ENCODE data around the gene RFNG.
A peak's percentile ranks its signal among the peaks of the same experiment; 100 is the strongest.

The RFNG gene

DNA sequence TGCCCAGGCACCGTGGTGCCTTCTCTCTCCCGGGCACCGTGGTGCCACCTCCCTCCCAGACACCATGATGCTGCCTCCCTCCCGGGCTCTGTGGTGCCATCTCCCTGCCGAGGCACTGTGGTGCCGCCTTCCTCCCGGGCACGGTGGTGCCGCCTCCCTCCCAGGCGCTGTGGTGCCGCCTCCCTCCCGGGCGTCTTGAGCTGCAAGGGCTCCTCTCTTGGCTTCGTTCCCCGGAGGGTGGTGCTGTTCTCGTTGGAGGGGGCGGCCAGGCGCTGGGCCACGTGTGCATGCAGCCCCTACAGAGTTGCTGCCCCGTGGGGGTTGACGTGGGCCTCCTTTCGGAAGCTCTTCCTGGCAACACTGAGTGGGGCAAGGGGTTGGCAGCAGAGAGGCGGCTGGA, 37.2 kb downstream of the RFNG start:
- Histone ChIP-seq H3K27ac (ENCODE audit: insufficient read depth in 1 of 2, low read depth in 1 of 2, low read length in 2 of 2, poor library complexity in 1 of 2, severe bottlenecking in 2 of 2) (no peak overlapping the region), H3K9me3 (ENCODE audit: control extremely low read depth in 1 of 5, control insufficient read depth in 4 of 5, insufficient read depth in 2 of 5, low read depth in 1 of 5, low read length in 4 of 5) (no peaks in the 10 kb centered on the region), H3K36me3 (ENCODE audit: control insufficient read depth in 4 of 4, insufficient read depth in 4 of 4, low read length in 3 of 4) (peaks cover 0 to 19% (median 9%) of the 10 kb centered on the region in 4 experiments), H3K4me3 (ENCODE audit: control insufficient read depth in 1 of 7, extremely low read depth in 1 of 7, insufficient read depth in 4 of 7, low read depth in 2 of 7, low read length in 6 of 7) (no peak overlapping the region), H3K4me1 (ENCODE audit: control extremely low read depth in 1 of 4, control insufficient read depth in 4 of 4, insufficient read depth in 4 of 4, low read length in 3 of 4) (peaks cover 0 to 34% (median 29%) of the 10 kb centered on the region in 4 experiments), H3K27me3 (replicated peaks in 2 of 5; ENCODE audit: control insufficient read depth in 4 of 5, insufficient read depth in 5 of 5, low read length in 4 of 5) (no peaks in the 10 kb centered on the region)
- CTCF ChIA-PET: no interaction called here
- POLR2A ChIA-PET: no interaction called here
- DNase-seq: no peak
- 90% methylated on average over 23 of the region's 23 CpGs for WGBS (ENCODE audit: insufficient coverage)

DNA sequence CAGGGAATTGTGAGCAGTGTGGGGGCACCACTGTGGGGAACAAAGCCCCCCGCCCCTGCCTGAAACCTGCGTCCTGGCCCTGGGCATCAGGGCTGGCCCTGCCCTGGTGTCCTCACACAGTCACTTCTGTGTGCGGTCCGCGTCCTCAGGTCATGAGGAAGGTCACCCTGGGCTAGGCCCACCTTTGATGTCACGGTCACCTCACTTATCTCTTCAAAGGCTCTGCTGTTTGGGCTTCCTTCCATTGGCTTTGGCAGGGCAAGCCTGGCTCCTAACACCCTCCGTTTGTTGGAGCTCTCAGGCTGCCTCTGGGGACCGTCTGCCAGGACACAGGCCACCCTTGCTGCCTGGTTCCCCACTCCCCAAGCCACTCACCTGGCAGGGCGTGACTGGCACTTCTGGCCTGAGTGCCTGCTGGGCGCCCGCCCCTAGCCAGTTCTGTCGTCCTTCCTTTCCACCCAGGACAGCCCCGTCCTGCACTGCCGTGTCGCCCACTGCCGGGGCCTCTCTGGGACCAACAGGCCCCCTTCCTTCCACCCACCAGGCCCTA, 37.8 kb downstream of the RFNG start:
- no peak for DNase-seq
- POLR2A ChIA-PET: interaction anchor here (0.9 kb wide), 1 partner anchor 101 kb away, joined by 3 read pairs; no protein-coding TSS in a partner anchor
- Histone ChIP-seq H3K27ac (ENCODE audit: insufficient read depth in 1 of 2, low read depth in 1 of 2, low read length in 2 of 2, poor library complexity in 1 of 2, severe bottlenecking in 2 of 2) (no peak overlapping the region), H3K27me3 (replicated peaks in 2 of 5; ENCODE audit: control insufficient read depth in 4 of 5, insufficient read depth in 5 of 5, low read length in 4 of 5) (no peaks in the 10 kb centered on the region), H3K36me3 (ENCODE audit: control insufficient read depth in 4 of 4, insufficient read depth in 4 of 4, low read length in 3 of 4) (peaks cover 0 to 16% (median 8%) of the 10 kb centered on the region in 4 experiments), H3K9me3 (ENCODE audit: control extremely low read depth in 1 of 5, control insufficient read depth in 4 of 5, insufficient read depth in 2 of 5, low read depth in 1 of 5, low read length in 4 of 5) (no peaks in the 10 kb centered on the region), H3K4me3 (ENCODE audit: control insufficient read depth in 1 of 7, extremely low read depth in 1 of 7, insufficient read depth in 4 of 7, low read depth in 2 of 7, low read length in 6 of 7) (no peak overlapping the region), H3K4me1 (ENCODE audit: control extremely low read depth in 1 of 4, control insufficient read depth in 4 of 4, insufficient read depth in 4 of 4, low read length in 3 of 4) (peaks cover 0 to 40% (median 34%) of the 10 kb centered on the region in 4 experiments)
- CTCF ChIA-PET: interaction anchor here (0.8 to 2.0 kb wide), 3 partner anchors 34 to 54 kb away, joined by 3 to 15 read pairs (median 3); no protein-coding TSS in a partner anchor
- WGBS (ENCODE audit: insufficient coverage): 92% methylated on average over 16 of the region's 16 CpGs

DNA sequence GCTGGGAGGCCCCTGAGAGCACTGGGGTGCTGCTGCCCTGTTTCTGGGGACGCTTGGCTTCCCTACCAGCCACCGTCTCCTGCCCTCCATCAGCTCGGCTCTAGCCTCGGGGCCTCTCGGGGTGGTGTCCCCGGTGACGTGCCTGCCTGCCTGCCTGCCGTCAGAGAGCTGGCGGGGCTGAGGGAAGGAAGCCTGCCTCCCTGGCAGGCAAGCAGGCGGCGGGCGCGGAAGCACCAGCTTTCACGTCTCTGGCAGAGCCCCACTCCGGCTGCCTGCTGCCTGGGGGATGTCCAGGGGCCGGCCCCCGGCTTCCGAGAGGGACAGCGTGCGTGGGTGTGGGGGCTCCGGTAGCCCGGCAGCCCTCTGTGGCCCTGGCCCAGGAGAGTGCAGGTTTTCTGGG, 38.3 kb downstream of the RFNG start:
- DNase-seq: peak in 2 of 3 donors; percentile 73 to 80
- Histone ChIP-seq H3K27me3 (replicated peaks in 2 of 5; ENCODE audit: control insufficient read depth in 4 of 5, insufficient read depth in 5 of 5, low read length in 4 of 5) (no peaks in the 10 kb centered on the region), H3K9me3 (ENCODE audit: control extremely low read depth in 1 of 5, control insufficient read depth in 4 of 5, insufficient read depth in 2 of 5, low read depth in 1 of 5, low read length in 4 of 5) (no peaks in the 10 kb centered on the region), H3K4me1 (ENCODE audit: control extremely low read depth in 1 of 4, control insufficient read depth in 4 of 4, insufficient read depth in 4 of 4, low read length in 3 of 4) (peaks cover 0 to 41% (median 35%) of the 10 kb centered on the region in 4 experiments), H3K36me3 (ENCODE audit: control insufficient read depth in 4 of 4, insufficient read depth in 4 of 4, low read length in 3 of 4) (peaks cover 0 to 11% (median 5%) of the 10 kb centered on the region in 4 experiments), H3K27ac (ENCODE audit: insufficient read depth in 1 of 2, low read depth in 1 of 2, low read length in 2 of 2, poor library complexity in 1 of 2, severe bottlenecking in 2 of 2) (no peak overlapping the region), H3K4me3 (ENCODE audit: control insufficient read depth in 1 of 7, extremely low read depth in 1 of 7, insufficient read depth in 4 of 7, low read depth in 2 of 7, low read length in 6 of 7) (no peak overlapping the region)
- 17% methylated on average over 20 of the region's 22 CpGs for WGBS (ENCODE audit: insufficient coverage)
- ChIA-PET POLR2A (interaction anchor here (0.9 kb wide), 1 partner anchor 101 kb away, joined by 3 read pairs; no protein-coding TSS in a partner anchor), CTCF (interaction anchor here (0.8 to 2.0 kb wide), 3 partner anchors 33 to 53 kb away, joined by 3 to 15 read pairs (median 3); no protein-coding TSS in a partner anchor)

DNA sequence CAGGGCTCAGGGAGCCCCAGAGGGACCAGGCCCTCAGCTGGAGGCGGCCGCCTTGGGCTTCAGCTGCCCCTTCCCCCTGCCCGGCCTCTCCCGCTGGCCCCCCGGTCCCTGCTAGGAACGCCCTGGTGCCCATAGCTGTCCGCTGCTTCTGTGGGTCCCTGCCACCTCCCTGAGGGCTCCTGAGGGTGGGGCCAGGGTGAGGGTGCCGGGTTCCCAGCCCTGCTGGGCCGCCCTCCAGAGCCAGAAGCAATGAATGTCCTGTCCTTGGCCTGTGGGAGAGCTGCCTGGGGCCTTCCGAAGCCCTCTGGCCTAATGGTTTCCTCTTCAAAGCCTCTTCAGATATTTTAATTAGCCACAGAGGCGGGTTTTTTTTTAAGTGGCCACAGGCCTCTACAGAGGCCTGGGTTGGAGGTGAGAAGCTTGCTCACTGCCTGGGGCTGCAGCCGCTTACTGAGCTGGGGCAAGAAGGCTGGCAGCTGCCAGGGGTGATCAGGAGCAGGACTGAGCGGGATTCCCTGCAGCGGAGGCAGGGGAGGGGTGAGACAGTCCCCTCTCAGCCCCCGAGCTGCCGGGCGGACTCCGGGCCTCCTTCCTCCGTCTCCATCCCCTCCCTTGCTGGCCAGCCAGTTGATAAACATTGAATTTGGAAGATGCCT, 38.8 kb downstream of the RFNG start:
- H3K4me1 ChIP-seq (ENCODE audit: control extremely low read depth in 1 of 4, control insufficient read depth in 4 of 4, insufficient read depth in 4 of 4, low read length in 3 of 4): peaks cover 0 to 41% (median 35%) of the 10 kb centered on the region in 4 experiments
- CTCF ChIA-PET: interaction anchor here (2.0 kb wide), 1 partner anchor 53 kb away, joined by 15 read pairs; no protein-coding TSS in a partner anchor

DNA sequence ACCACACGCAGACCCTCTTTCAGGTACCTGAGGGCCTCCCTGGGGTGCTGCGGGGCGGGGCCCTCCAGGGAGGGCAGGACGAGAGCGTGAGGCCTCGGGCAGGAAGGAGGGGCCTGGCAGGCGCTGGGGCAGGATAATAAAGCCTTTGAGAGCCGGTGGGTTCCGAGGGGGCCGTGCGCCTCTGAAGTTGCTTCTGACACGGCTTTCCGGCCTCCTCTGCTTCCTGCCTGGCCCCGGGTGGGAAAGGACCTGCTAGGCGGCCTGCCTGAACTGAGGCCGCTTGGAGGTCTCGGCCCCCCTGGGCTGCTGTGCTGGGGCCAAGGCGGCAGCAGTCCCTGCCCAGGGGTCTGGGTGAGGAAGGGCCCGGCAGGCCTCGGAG, 39.4 kb downstream of the RFNG start:
- ChIA-PET CTCF (interaction anchor here (2.0 kb wide), 1 partner anchor 52 kb away, joined by 15 read pairs; no protein-coding TSS in a partner anchor), POLR2A (no interaction called here)
- H3K4me3 ChIP-seq (ENCODE audit: control insufficient read depth in 1 of 7, extremely low read depth in 1 of 7, insufficient read depth in 4 of 7, low read depth in 2 of 7, low read length in 6 of 7): no peak overlapping the region
- peaks cover 0 to 41% (median 35%) of the 10 kb centered on the region in 4 experiments for H3K4me1 ChIP-seq (ENCODE audit: control extremely low read depth in 1 of 4, control insufficient read depth in 4 of 4, insufficient read depth in 4 of 4, low read length in 3 of 4)
- H3K27ac ChIP-seq (ENCODE audit: insufficient read depth in 1 of 2, low read depth in 1 of 2, low read length in 2 of 2, poor library complexity in 1 of 2, severe bottlenecking in 2 of 2): no peak overlapping the region
- H3K36me3 ChIP-seq (ENCODE audit: control insufficient read depth in 4 of 4, insufficient read depth in 4 of 4, low read length in 3 of 4): peaks cover 0 to 2% (median 1%) of the 10 kb centered on the region in 4 experiments
- no peaks in the 10 kb centered on the region for H3K27me3 ChIP-seq (replicated peaks in 2 of 5; ENCODE audit: control insufficient read depth in 4 of 5, insufficient read depth in 5 of 5, low read length in 4 of 5)
- WGBS (ENCODE audit: insufficient coverage): 61% methylated on average over 19 of the region's 20 CpGs
- no peaks in the 10 kb centered on the region for H3K9me3 ChIP-seq (ENCODE audit: control extremely low read depth in 1 of 5, control insufficient read depth in 4 of 5, insufficient read depth in 2 of 5, low read depth in 1 of 5, low read length in 4 of 5)
- DNase-seq: peak in 2 of 3 donors; percentile 36 to 40

More for the DNA sequence above, 38.8 kb downstream of the RFNG start:
- peak in 2 of 3 donors; percentile 32 to 35 for DNase-seq
- 89% methylated on average over 17 of the region's 19 CpGs for WGBS (ENCODE audit: insufficient coverage)
- H3K4me3 ChIP-seq (ENCODE audit: control insufficient read depth in 1 of 7, extremely low read depth in 1 of 7, insufficient read depth in 4 of 7, low read depth in 2 of 7, low read length in 6 of 7): no peak overlapping the region
- H3K36me3 ChIP-seq (ENCODE audit: control insufficient read depth in 4 of 4, insufficient read depth in 4 of 4, low read length in 3 of 4): peaks cover 0 to 6% (median 2%) of the 10 kb centered on the region in 4 experiments
- H3K9me3 ChIP-seq (ENCODE audit: control extremely low read depth in 1 of 5, control insufficient read depth in 4 of 5, insufficient read depth in 2 of 5, low read depth in 1 of 5, low read length in 4 of 5): no peaks in the 10 kb centered on the region
- no peak overlapping the region for H3K27ac ChIP-seq (ENCODE audit: insufficient read depth in 1 of 2, low read depth in 1 of 2, low read length in 2 of 2, poor library complexity in 1 of 2, severe bottlenecking in 2 of 2)
- POLR2A ChIA-PET: interaction anchor here (0.9 kb wide), 1 partner anchor 100 kb away, joined by 3 read pairs; no protein-coding TSS in a partner anchor
- no peaks in the 10 kb centered on the region for H3K27me3 ChIP-seq (replicated peaks in 2 of 5; ENCODE audit: control insufficient read depth in 4 of 5, insufficient read depth in 5 of 5, low read length in 4 of 5)

DNA sequence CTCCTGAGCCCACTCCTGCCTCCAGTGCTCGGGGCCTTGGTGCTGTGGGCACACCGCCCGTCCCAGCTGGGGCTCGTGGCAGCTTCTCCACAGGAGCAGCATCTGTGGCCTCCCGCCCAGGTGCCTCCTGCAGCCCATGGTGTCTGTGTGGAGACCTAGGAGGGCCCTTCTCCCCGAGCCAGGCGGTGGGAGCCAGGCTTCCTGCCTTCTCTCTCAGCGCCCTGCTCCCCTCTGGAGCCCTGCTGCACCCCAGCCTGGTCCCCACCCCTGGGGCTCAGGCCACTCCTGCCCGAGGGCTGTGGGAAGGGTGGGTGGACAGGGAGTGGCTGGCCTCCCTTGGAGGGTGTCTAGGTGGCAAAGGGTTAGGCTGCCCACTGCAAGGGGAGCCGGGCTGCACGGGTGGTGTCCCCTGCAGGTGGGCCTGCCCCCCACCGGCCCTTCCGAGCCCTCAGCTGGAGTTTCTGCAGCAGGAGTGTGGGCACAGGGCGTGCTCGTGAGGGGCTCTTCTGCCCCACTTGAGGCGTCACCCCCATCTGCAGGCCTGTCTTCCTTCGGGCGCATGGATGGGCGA, 39.9 kb downstream of the RFNG start:
- ChIA-PET CTCF (interaction anchor here (1.2 to 2.0 kb wide), 2 partner anchors 44 to 52 kb away, joined by 4 to 15 read pairs; no protein-coding TSS in a partner anchor), POLR2A (no interaction called here)
- H3K27ac ChIP-seq (ENCODE audit: insufficient read depth in 1 of 2, low read depth in 1 of 2, low read length in 2 of 2, poor library complexity in 1 of 2, severe bottlenecking in 2 of 2): no peak overlapping the region
- H3K4me3 ChIP-seq (ENCODE audit: control insufficient read depth in 1 of 7, extremely low read depth in 1 of 7, insufficient read depth in 4 of 7, low read depth in 2 of 7, low read length in 6 of 7): no peak overlapping the region
- WGBS (ENCODE audit: insufficient coverage): 96% methylated on average over 12 of the region's 19 CpGs
- peaks cover 0 to 2% (median 1%) of the 10 kb centered on the region in 4 experiments for H3K36me3 ChIP-seq (ENCODE audit: control insufficient read depth in 4 of 4, insufficient read depth in 4 of 4, low read length in 3 of 4)
- H3K27me3 ChIP-seq (replicated peaks in 2 of 5; ENCODE audit: control insufficient read depth in 4 of 5, insufficient read depth in 5 of 5, low read length in 4 of 5): no peaks in the 10 kb centered on the region
- no peaks in the 10 kb centered on the region for H3K9me3 ChIP-seq (ENCODE audit: control extremely low read depth in 1 of 5, control insufficient read depth in 4 of 5, insufficient read depth in 2 of 5, low read depth in 1 of 5, low read length in 4 of 5)
- peaks cover 0 to 41% (median 35%) of the 10 kb centered on the region in 4 experiments for H3K4me1 ChIP-seq (ENCODE audit: control extremely low read depth in 1 of 4, control insufficient read depth in 4 of 4, insufficient read depth in 4 of 4, low read length in 3 of 4)
- no peak for DNase-seq
